HG03558 (cell line): Measurements from ENCODE around the gene REEP1.

Experiments used
- ATAC-seq: cut with Tn5 transposase; IDR thresholded peaks from one replicate; pipeline ENCODE4 v1.9.1; 2021; ENCODE audit warnings: moderate number of reproducible peaks; ENCODE audit not compliant: unreplicated experiment; ENCODE audit errors: extremely low read depth

Gene REEP1

GRCh38 chr2:86286516-86286915, 50.9 kb downstream of the REEP1 start:
- ATAC-seq, result no peak

GRCh38 chr2:86285981-86286380, 51.4 kb downstream of the REEP1 start:
- no peak for ATAC-seq

GRCh38 chr2:86285571-86285970, 51.9 kb downstream of the REEP1 start:
- ATAC-seq, result no peak

- no peak for ATAC-seq
Measured at GRCh38 chr2:86284987-86285386, 52.4 kb downstream of the REEP1 start.

- no peak for ATAC-seq
Measured at GRCh38 chr2:86284401-86284841, 53.0 kb downstream of the REEP1 start.

GRCh38 chr2:86283411-86284030, 53.9 kb downstream of the REEP1 start:
- no peak for ATAC-seq

- ATAC-seq, result no peak
Measured at GRCh38 chr2:86281066-86281700, 56.2 kb downstream of the REEP1 start.

- ATAC-seq, result no peak
Measured at GRCh38 chr2:86280191-86280667, 57.2 kb downstream of the REEP1 start.

GRCh38 chr2:86275962-86276361, 61.5 kb downstream of the REEP1 start:
- no peak for ATAC-seq

GRCh38 chr2:86275384-86275799, 62.0 kb downstream of the REEP1 start:
- no peak for ATAC-seq

- ATAC-seq, result peak; percentile 46
Measured at GRCh38 chr2:86274918-86275275, 62.5 kb downstream of the REEP1 start.

GRCh38 chr2:86274265-86274917, 63.0 kb downstream of the REEP1 start:
- ATAC-seq, result no peak

- no peak for ATAC-seq
Measured at GRCh38 chr2:86272111-86272510, 65.3 kb downstream of the REEP1 start.

GRCh38 chr2:86271248-86271647, 66.2 kb downstream of the REEP1 start:
- ATAC-seq, result no peak

- ATAC-seq, result no peak
Measured at GRCh38 chr2:86263956-86264355, 73.5 kb downstream of the REEP1 start.

GRCh38 chr2:86260978-86261377, 76.4 kb downstream of the REEP1 start:
- ATAC-seq, result no peak

GRCh38 chr2:86258106-86258505, 79.3 kb downstream of the REEP1 start:
- ATAC-seq, result no peak

GRCh38 chr2:86256982-86257381, 80.4 kb downstream of the REEP1 start:
- no peak for ATAC-seq

- no peak for ATAC-seq
Measured at GRCh38 chr2:86256300-86256699, 81.1 kb downstream of the REEP1 start.

GRCh38 chr2:86254576-86255538, 82.6 kb downstream of the REEP1 start:
- no peak for ATAC-seq
